OCI-LY7 (cell line): ENCODE results near the gene SLC25A22. TPM values are rescaled to one million over a fixed set of nuclear protein-coding genes. Genes with fewer than 3 reads are reported as not detected.
A peak's percentile ranks its signal among the peaks of the same experiment; 100 is the strongest.

Source experiments
- BruUV-seq: library from RNA; stranded (reverse); fragments of 400-500 nt; replicated peaks from 2 replicates; lab custom pipeline; 2021; lab: Mats Ljungman, UMichigan
- CTCF ChIA-PET: fragments of 300-600 bp; sonication (Branson Sonifier 250); formaldehyde crosslinking; loops from one replicate; lab custom pipeline; 2022; ENCODE audit warnings: antibody characterized with exemption; ENCODE audit not compliant: unreplicated experiment; lab: Charles Lee
- POLR2A ChIA-PET: fragments of 300-600 bp; sonication (Branson Sonifier 250); formaldehyde crosslinking; loops from one replicate; lab custom pipeline; 2022; ENCODE audit warnings: antibody characterized with exemption; lab: Charles Lee
- DNase-seq: peaks from one replicate; pipeline ENCODE4 v3.0.0-alpha.2; 2015; ENCODE audit warnings: low spot score
- H2AFZ ChIP-seq: fragments of 200-600 bp; sonication (generic), shearing (Covaris generic); 2 replicates; pipeline ENCODE4 v1.6.1; 2014; ENCODE audit warnings: mild to moderate bottlenecking, antibody characterized with exemption, low read length, moderate library complexity
- H3K27ac ChIP-seq: fragments of 200-600 bp; sonication (generic); 2 replicates; pipeline ENCODE4 v1.5.1; 2014; ENCODE audit warnings: mixed run types, low read depth, mild to moderate bottlenecking, moderate library complexity, low read length, inconsistent platforms; ENCODE audit not compliant: poor library complexity, severe bottlenecking
- H3K36me3 ChIP-seq: fragments of 200-600 bp; sonication (generic); 2 replicates; pipeline ENCODE4 v1.6.1; 2014; ENCODE audit warnings: mild to moderate bottlenecking, antibody characterized with exemption, low read length, moderate library complexity, mixed read lengths; ENCODE audit not compliant: insufficient read depth
- H3K4me1 ChIP-seq: fragments of 200-600 bp; sonication (generic); 2 replicates; pipeline ENCODE4 v1.5.1; 2014; ENCODE audit warnings: mild to moderate bottlenecking, low read length; ENCODE audit not compliant: insufficient read depth, poor library complexity, severe bottlenecking
- H3K4me2 ChIP-seq: fragments of 200-600 bp; sonication (generic); 2 replicates; pipeline ENCODE4 v1.6.1; 2014; ENCODE audit warnings: mild to moderate bottlenecking, low read length
- H3K4me3 ChIP-seq: fragments of 200-600 bp; sonication (generic); 2 replicates; pipeline ENCODE4 v1.5.1; 2014; ENCODE audit warnings: mild to moderate bottlenecking, low read depth, low read length; ENCODE audit not compliant: poor library complexity, severe bottlenecking
- H3K79me2 ChIP-seq: fragments of 200-600 bp; sonication (generic); 2 replicates; pipeline ENCODE4 v1.6.1; 2016; ENCODE audit warnings: low read depth, mild to moderate bottlenecking, low read length, moderate library complexity, mixed read lengths; ENCODE audit not compliant: insufficient read depth
- H3K9me2 ChIP-seq: fragments of 200-600 bp; sonication (generic); 2 replicates; pipeline ENCODE4 v1.6.1; 2016; ENCODE audit warnings: mild to moderate bottlenecking, low read length, mixed read lengths; ENCODE audit not compliant: insufficient read depth
- H3K9me3 ChIP-seq: fragments of 200-600 bp; sonication (generic); 2 replicates; pipeline ENCODE4 v1.6.1; 2014; ENCODE audit warnings: mild to moderate bottlenecking, mixed run types, low read length, mixed read lengths
- H4K20me1 ChIP-seq: fragments of 200-600 bp; sonication (generic); 2 replicates; pipeline ENCODE4 v1.6.1; 2014; ENCODE audit warnings: mild to moderate bottlenecking, antibody characterized with exemption, low read length, moderate library complexity, mixed read lengths; ENCODE audit not compliant: insufficient read depth
- EZH2phosphoT487 ChIP-seq: fragments of 200-600 bp; sonication (generic); IDR thresholded peaks from 2 replicates; pipeline ENCODE4 v1.6.1; 2018; ENCODE audit warnings: low read depth, borderline replicate concordance, mild to moderate bottlenecking, mixed run types, antibody characterized with exemption, low read length, moderate library complexity, mixed read lengths
- intact Hi-C: fragments of 100-400 bp; cut with micrococcal nuclease; formaldehyde crosslinking; loops from one replicate; pipeline ENCODE4 v1.10.0; 2022; ENCODE audit not compliant: unreplicated experiment
- total RNA-seq, 2 experiments: library from RNA; depleted of rRNA in 1 of 2; stranded (reverse); fragments of >200 nt in 1 of 2; shearing (Covaris generic) in 1 of 2; gene quantifications; 2 replicates each; pipeline ENCODE4 v1.2.3, GENCODE V29; 2014 to 2022
- TF ChIP-seq, protein P1 (sequence below): fragments of 200-600 bp; sonication (generic); conservative IDR thresholded peaks from 2 replicates; pipeline ENCODE4 v1.5.1; 2014; ENCODE audit warnings: mild to moderate bottlenecking, antibody characterized with exemption, low read length, moderate library complexity, mixed read lengths

Gene SLC25A22
- total RNA-seq, 2 experiments from 2014 or later, result 30.8 to 50.9 TPM

DNA sequence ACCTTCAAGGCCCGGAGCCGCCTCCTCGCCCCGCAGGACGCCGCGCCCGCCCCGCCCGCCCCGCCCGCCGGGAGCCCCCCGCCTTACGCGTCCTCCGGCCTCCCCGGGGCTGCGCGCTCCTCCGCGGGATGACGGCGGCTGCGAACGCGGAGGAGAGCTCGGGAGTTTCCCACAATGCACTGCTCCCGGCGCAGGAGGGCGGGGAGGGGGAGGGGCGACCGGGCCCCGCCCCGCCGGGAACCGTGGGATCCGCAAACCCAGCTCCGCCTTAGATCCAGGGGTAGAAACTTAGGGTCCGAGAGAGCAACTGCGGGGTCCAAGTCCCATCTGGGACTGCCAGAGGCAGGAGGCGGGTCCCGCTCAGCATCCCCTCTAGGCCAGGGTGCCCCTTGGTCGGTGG is 8.1 kb downstream of the SLC25A22 start, which contains the start of gene CEND1:
CEND1 (minus strand) TSS at position 148 of the 400 bp plus-strand sequence. CDS start 1,514 bp downstream, outside the sequence.
- peaks cover 30% of the 10 kb centered on the region; the same call in 1 of the 2 replicates for H3K36me3 ChIP-seq
- H4K20me1 ChIP-seq, result no peaks in the 10 kb centered on the region
- peaks cover 13% of the 10 kb centered on the region for H3K79me2 ChIP-seq
- peaks cover 32% of the 10 kb centered on the region for H3K4me1 ChIP-seq
- ChIA-PET POLR2A (interaction anchor here (0.6 to 1.6 kb wide), 3 partner anchors 12 to 83 kb away, joined by 3 to 4 read pairs (median 3); no protein-coding TSS in a partner anchor), CTCF (no interaction called here)
- H3K9me3 ChIP-seq, result no peaks in the 10 kb centered on the region
- H3K4me2 ChIP-seq, result peak within 1 kb of the TSS; percentile 69
- BruUV-seq, result no TSS peak
- H3K9me2 ChIP-seq, result no peaks in the 10 kb centered on the region
- H3K27ac ChIP-seq, result peak within 1 kb of the TSS; percentile 56
- DNase-seq, result peak; percentile 79
- H2AFZ ChIP-seq, result no peak within 1 kb of the TSS
- peak within 1 kb of the TSS; percentile 81 for H3K4me3 ChIP-seq
- TF ChIP-seq, protein P1, sequence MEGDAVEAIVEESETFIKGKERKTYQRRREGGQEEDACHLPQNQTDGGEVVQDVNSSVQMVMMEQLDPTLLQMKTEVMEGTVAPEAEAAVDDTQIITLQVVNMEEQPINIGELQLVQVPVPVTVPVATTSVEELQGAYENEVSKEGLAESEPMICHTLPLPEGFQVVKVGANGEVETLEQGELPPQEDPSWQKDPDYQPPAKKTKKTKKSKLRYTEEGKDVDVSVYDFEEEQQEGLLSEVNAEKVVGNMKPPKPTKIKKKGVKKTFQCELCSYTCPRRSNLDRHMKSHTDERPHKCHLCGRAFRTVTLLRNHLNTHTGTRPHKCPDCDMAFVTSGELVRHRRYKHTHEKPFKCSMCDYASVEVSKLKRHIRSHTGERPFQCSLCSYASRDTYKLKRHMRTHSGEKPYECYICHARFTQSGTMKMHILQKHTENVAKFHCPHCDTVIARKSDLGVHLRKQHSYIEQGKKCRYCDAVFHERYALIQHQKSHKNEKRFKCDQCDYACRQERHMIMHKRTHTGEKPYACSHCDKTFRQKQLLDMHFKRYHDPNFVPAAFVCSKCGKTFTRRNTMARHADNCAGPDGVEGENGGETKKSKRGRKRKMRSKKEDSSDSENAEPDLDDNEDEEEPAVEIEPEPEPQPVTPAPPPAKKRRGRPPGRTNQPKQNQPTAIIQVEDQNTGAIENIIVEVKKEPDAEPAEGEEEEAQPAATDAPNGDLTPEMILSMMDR, result no peak
- TF ChIP-seq EZH2phosphoT487, result no peak
- intact Hi-C loops, result no loop called here

DNA sequence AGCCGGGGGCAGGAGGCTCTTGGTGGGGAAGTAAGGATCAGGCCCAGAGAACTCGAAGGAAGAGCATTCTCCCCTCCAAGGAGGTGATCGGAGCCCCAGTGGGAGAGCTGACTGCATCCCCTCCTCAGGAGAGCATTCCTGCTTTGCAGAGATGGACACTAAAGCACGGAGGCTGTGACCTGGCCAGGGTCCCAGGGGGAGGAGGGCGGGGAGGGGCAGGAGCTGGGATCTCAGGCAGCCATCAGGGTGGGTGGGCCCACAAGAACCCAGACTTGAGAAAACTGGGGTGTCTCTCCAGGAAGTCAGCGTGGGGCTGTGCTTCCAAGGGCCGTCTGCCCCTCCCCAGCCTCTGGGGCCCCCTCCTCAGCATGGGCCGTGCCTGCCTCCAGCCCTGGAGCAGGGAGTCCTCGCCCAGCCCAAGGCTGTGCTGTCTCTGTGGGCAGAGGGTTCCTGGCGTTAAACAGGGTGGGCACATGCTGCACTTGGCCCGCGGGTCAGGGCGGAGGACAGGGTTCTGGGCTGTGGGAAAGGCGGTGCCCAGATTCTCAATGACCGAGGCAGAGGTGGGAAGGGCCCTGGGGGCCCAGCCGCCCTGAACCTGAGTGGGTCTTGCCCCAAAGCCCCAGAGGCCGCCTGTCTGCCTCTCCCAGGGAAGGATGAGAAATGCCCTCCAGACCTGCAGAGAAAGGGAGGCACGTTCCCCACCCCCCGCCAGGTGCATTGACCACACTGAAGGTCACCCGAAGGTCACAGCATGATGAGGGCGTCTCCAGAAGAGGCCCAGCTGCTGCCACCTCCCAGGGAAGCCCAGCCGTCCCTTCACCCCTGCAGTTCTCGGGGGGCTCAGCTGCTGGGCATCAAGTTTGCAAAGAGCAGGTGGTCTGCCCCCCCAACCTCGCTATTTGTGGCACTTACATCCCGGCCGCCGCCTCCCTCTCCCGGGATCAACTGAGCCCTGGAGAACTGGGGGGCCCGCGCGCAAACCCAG is 8.8 kb downstream of the SLC25A22 start:
- DNase-seq, result peak; percentile 62
- H3K4me3 ChIP-seq, result peak overlapping the region; percentile 81
- H2AFZ ChIP-seq, result no peak overlapping the region
- peaks cover 27% of the 10 kb centered on the region for H3K4me1 ChIP-seq
- ChIA-PET POLR2A (interaction anchor here (0.7 to 1.6 kb wide), 2 partner anchors 16 to 83 kb away, joined by 3 read pairs; no protein-coding TSS in a partner anchor), CTCF (no interaction called here)
- H3K4me2 ChIP-seq, result peak overlapping the region; percentile 69
- no peaks in the 10 kb centered on the region for H3K9me3 ChIP-seq
- no TSS peak for BruUV-seq
- no peaks in the 10 kb centered on the region for H4K20me1 ChIP-seq
- H3K9me2 ChIP-seq, result no peaks in the 10 kb centered on the region
- H3K36me3 ChIP-seq, result peaks cover 24% of the 10 kb centered on the region; the same call in 1 of the 2 replicates
- intact Hi-C loops, result no loop called here
- peaks cover 13% of the 10 kb centered on the region for H3K79me2 ChIP-seq
- TF ChIP-seq, protein P1, result no peak
- TF ChIP-seq EZH2phosphoT487, result no peak
- peak overlapping the region; percentile 56 for H3K27ac ChIP-seq
